B cell (primary cell): ENCODE data around the gene DMXL2. TPM values are rescaled to one million over a fixed set of nuclear protein-coding genes. Genes with fewer than 3 reads are reported as not detected.
"Not testable (repeated sequence)": the region's sequence is repeated elsewhere in the genome, so short reads cannot be mapped to it uniquely, and the experiment has no call there.

Experiments
- ATAC-seq: fragments of 200-7000 bp; cut with Tn5 transposase; one replicate; pipeline ENCODE4 v1.10.0; 2021; ENCODE audit warnings: low read depth, mild to moderate bottlenecking, moderate number of reproducible peaks, moderate library complexity
- CTCF ChIA-PET: fragments of 350-600 bp; sonication (Branson Sonifier 250); formaldehyde crosslinking; loops from one replicate; lab custom pipeline; 2021; ENCODE audit warnings: antibody characterized with exemption, inconsistent platforms; lab: Charles Lee
- POLR2A ChIA-PET: fragments of 350-600 bp; sonication (Branson Sonifier 250); formaldehyde crosslinking; loops from one replicate; lab custom pipeline; 2021; ENCODE audit warnings: antibody characterized with exemption; lab: Charles Lee
- DNase-seq: peaks from one replicate; pipeline ENCODE4 v3.0.0; 2013
- H2AFZ ChIP-seq: 2 replicates; pipeline ENCODE4 v1.6.1; 2012; ENCODE audit warnings: mild to moderate bottlenecking, low read depth, low read length; ENCODE audit not compliant: insufficient read depth, poor library complexity, severe bottlenecking
- H3K27ac ChIP-seq, 2 donors: 1 replicate in 1 of 2; 2 replicates in 1 of 2; pipeline ENCODE4 v1.5.1; 2012 to 2013; ENCODE audit warnings: low read length in 2 of 2, mild to moderate bottlenecking in 2 of 2, moderate library complexity in 1 of 2
- H3K27me3 ChIP-seq, 4 experiments: fragments of 200-600 bp in 1 of 4; sonication (generic) in 1 of 4; replicated peaks in 1 of 4; 1 replicate in 2 of 4; 2 replicates in 2 of 4; pipeline versions ENCODE4 v1.6.1 to v1.7.0; 2013 to 2016; ENCODE audit warnings: low read length in 3 of 4, mild to moderate bottlenecking in 2 of 4, mixed read lengths in 1 of 4, moderate library complexity in 1 of 4; ENCODE audit not compliant: insufficient read depth in 4 of 4, control insufficient read depth in 3 of 4; ENCODE audit errors: control extremely low read depth in 1 of 4
- H3K36me3 ChIP-seq, 2 experiments: replicated peaks in 1 of 2; 1 replicate in 1 of 2; 2 replicates in 1 of 2; pipeline versions ENCODE4 v1.6.1 to v1.7.1; 2013; ENCODE audit warnings: low read length in 1 of 2; ENCODE audit not compliant: insufficient read depth in 2 of 2, control insufficient read depth in 1 of 2; ENCODE audit errors: control extremely low read depth in 1 of 2, extremely low read depth in 1 of 2
- H3K4me1 ChIP-seq, 2 donors: fragments of 200-600 bp in 1 of 2; sonication (generic) in 1 of 2; 1 replicate in 1 of 2; 2 replicates in 1 of 2; pipeline versions ENCODE4 v1.5.1 to v1.6.1; 2013 to 2017; ENCODE audit warnings: low read length in 2 of 2; ENCODE audit not compliant: control insufficient read depth in 2 of 2, insufficient read depth in 2 of 2
- H3K4me2 ChIP-seq: replicated peaks from 2 replicates; pipeline ENCODE3; 2012; ENCODE audit warnings: mild to moderate bottlenecking, low read depth, low read length; ENCODE audit not compliant: poor library complexity, severe bottlenecking
- H3K4me3 ChIP-seq, 5 experiments: fragments of 200-600 bp in 1 of 5; sonication (generic) in 1 of 5; 1 replicate in 3 of 5; 2 replicates in 2 of 5; pipeline versions ENCODE4 v1.5.1 to v1.7.0; 2011 to 2016; ENCODE audit warnings: low read length in 4 of 5, mild to moderate bottlenecking in 4 of 5, low read depth in 2 of 5, control low read depth in 1 of 5, moderate library complexity in 1 of 5; ENCODE audit not compliant: insufficient read depth in 1 of 5; ENCODE audit errors: control extremely low read depth in 1 of 5, extremely low read depth in 1 of 5
- H3K79me2 ChIP-seq: fragments of 200-600 bp; sonication (generic); one replicate; pipeline ENCODE4 v1.6.0; 2016; ENCODE audit warnings: low read length; ENCODE audit not compliant: control insufficient read depth, insufficient read depth
- H3K9ac ChIP-seq: fragments of 200-600 bp; sonication (generic); 2 replicates; pipeline ENCODE4 v1.6.1; 2017; ENCODE audit warnings: mild to moderate bottlenecking, low read length, moderate library complexity
- H3K9me3 ChIP-seq, 3 donors: one replicate each; pipeline versions ENCODE4 v1.6.1 to v1.7.1; 2013; ENCODE audit warnings: low read length in 2 of 3; ENCODE audit not compliant: control insufficient read depth in 2 of 3, insufficient read depth in 1 of 3; ENCODE audit errors: control extremely low read depth in 1 of 3
- H4K20me1 ChIP-seq: 2 replicates; pipeline ENCODE4 v1.6.0; 2012; ENCODE audit warnings: mild to moderate bottlenecking, low read length; ENCODE audit not compliant: insufficient read depth, control insufficient read depth, poor library complexity, severe bottlenecking
- H3K27ac Mint-ChIP-seq: one replicate; pipeline ENCODE4 v1.8.0; 2021; ENCODE audit warnings: mixed read lengths
- H3K27me3 Mint-ChIP-seq: one replicate; pipeline ENCODE4 v1.8.0; 2021; ENCODE audit warnings: mixed read lengths
- H3K4me1 Mint-ChIP-seq: one replicate; pipeline ENCODE4 v1.8.0; 2021; ENCODE audit warnings: mixed read lengths
- H3K4me3 Mint-ChIP-seq: one replicate; pipeline ENCODE4 v1.8.0; 2021; ENCODE audit warnings: mixed read lengths
- H3K9me3 Mint-ChIP-seq: one replicate; pipeline ENCODE4 v1.8.0; 2022; ENCODE audit warnings: mixed read lengths; ENCODE audit not compliant: insufficient read depth
- EZH2 ChIP-seq: IDR thresholded peaks from 2 replicates; pipeline ENCODE4 v1.6.1; 2012; ENCODE audit warnings: borderline replicate concordance, low read depth, mild to moderate bottlenecking, moderate library complexity, low read length; ENCODE audit not compliant: insufficient read depth, poor library complexity, severe bottlenecking
- WGBS: methylation state at CpG from one replicate; pipeline ENCODE4 v1.1.5; 2013; ENCODE audit warnings: missing lambda C conversion rate; ENCODE audit not compliant: insufficient coverage; 5-methylcytosine and 5-hydroxymethylcytosine counted together
- intact Hi-C: fragments of 100-400 bp; cut with micrococcal nuclease; formaldehyde crosslinking; loops from one replicate; pipeline ENCODE4 v1.10.0; 2022
- polyA plus RNA-seq: library from polyadenylated mRNA; depleted of rRNA; stranded (reverse); fragments of >200 nt; gene quantifications from 2 replicates; pipeline ENCODE4 v1.2.3, GENCODE V29; 2012
- total RNA-seq, 2 donors: library from RNA; stranded (reverse); fragments of 120-200 nt in 1 of 2; gene quantifications; 1 replicate in 1 of 2; 2 replicates in 1 of 2; pipeline versions ENCODE4 v1.2.3 to v1.2.4, GENCODE V29; 2013 to 2022
- TF ChIP-seq, protein P1 (sequence below): fragments of 200-600 bp; IDR thresholded peaks from one replicate; pipeline ENCODE4 v1.8.0; 2022; ENCODE audit warnings: antibody characterized with exemption, mild to moderate bottlenecking

The DMXL2 gene
- total and polyA plus RNA-seq, 2 donors (not counting 1 experiment from before 2014, with no cell fraction given): 1.4 to 5.6 TPM

GRCh38 chr15:51661072-51661471, 38.5 kb upstream of the DMXL2 start:
- H3K4me3 ChIP-seq: no peak overlapping the region
- no peaks in the 10 kb centered on the region for H3K9me3 ChIP-seq
- no peaks in the 10 kb centered on the region for H3K4me1 Mint-ChIP-seq
- H3K9ac ChIP-seq: no peak overlapping the region
- H3K4me2 ChIP-seq: no peak overlapping the region
- H3K27me3 ChIP-seq: no peaks in the 10 kb centered on the region
- ChIA-PET CTCF (interaction anchor here (0.8 to 2.1 kb wide), 3 partner anchors 11 to 15 kb away, joined by 3 to 8 read pairs (median 5); no protein-coding TSS in a partner anchor), POLR2A (no interaction called here)
- DNase-seq (no peak), ATAC-seq (no peak)
- H4K20me1 ChIP-seq: no peaks in the 10 kb centered on the region
- no peaks in the 10 kb centered on the region for H3K36me3 ChIP-seq
- intact Hi-C loops: no loop called here
- no peaks in the 10 kb centered on the region for H3K79me2 ChIP-seq
- TF ChIP-seq EZH2: no peak
- TF ChIP-seq, protein P1, sequence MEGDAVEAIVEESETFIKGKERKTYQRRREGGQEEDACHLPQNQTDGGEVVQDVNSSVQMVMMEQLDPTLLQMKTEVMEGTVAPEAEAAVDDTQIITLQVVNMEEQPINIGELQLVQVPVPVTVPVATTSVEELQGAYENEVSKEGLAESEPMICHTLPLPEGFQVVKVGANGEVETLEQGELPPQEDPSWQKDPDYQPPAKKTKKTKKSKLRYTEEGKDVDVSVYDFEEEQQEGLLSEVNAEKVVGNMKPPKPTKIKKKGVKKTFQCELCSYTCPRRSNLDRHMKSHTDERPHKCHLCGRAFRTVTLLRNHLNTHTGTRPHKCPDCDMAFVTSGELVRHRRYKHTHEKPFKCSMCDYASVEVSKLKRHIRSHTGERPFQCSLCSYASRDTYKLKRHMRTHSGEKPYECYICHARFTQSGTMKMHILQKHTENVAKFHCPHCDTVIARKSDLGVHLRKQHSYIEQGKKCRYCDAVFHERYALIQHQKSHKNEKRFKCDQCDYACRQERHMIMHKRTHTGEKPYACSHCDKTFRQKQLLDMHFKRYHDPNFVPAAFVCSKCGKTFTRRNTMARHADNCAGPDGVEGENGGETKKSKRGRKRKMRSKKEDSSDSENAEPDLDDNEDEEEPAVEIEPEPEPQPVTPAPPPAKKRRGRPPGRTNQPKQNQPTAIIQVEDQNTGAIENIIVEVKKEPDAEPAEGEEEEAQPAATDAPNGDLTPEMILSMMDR: no peak
- H3K27ac ChIP-seq: no peak overlapping the region
- no peak overlapping the region for H3K4me3 Mint-ChIP-seq
- no peaks in the 10 kb centered on the region for H3K9me3 Mint-ChIP-seq
- no peak overlapping the region for H2AFZ ChIP-seq
- H3K27ac Mint-ChIP-seq: no peak overlapping the region
- no peaks in the 10 kb centered on the region for H3K4me1 ChIP-seq
- WGBS: no CpG with 5 or more reads among the region's 2 CpGs
- H3K27me3 Mint-ChIP-seq: no peaks in the 10 kb centered on the region

GRCh38 chr15:51658664-51659063, 36.1 kb upstream of the DMXL2 start:
- Histone ChIP-seq H3K36me3 (no peaks in the 10 kb centered on the region), H3K27ac (no peak overlapping the region), H3K9ac (no peak overlapping the region), H3K27me3 (no peaks in the 10 kb centered on the region), H3K4me1 (no peaks in the 10 kb centered on the region), H3K4me3 (no peak overlapping the region), H3K4me2 (no peak overlapping the region), H4K20me1 (no peaks in the 10 kb centered on the region), H3K9me3 (no peaks in the 10 kb centered on the region), H3K79me2 (no peaks in the 10 kb centered on the region), H2AFZ (no peak overlapping the region)
- Mint-ChIP-seq H3K9me3 (no peaks in the 10 kb centered on the region), H3K27ac (no peak overlapping the region), H3K4me1 (no peaks in the 10 kb centered on the region), H3K4me3 (no peak overlapping the region), H3K27me3 (no peaks in the 10 kb centered on the region)
- DNase-seq (no peak), ATAC-seq (no peak)
- POLR2A ChIA-PET: no interaction called here
- no CpG with 5 or more reads among the region's 3 CpGs for WGBS
- CTCF ChIA-PET: interaction anchor here (1.1 to 16.9 kb wide), 2 partner anchors 79 to 115 kb away, joined by 3 to 728 read pairs; partner anchors contain the start of gene LYSMD2
- TF ChIP-seq, protein P1: no peak
- TF ChIP-seq EZH2: no peak
- intact Hi-C loops: no loop called here

DNA sequence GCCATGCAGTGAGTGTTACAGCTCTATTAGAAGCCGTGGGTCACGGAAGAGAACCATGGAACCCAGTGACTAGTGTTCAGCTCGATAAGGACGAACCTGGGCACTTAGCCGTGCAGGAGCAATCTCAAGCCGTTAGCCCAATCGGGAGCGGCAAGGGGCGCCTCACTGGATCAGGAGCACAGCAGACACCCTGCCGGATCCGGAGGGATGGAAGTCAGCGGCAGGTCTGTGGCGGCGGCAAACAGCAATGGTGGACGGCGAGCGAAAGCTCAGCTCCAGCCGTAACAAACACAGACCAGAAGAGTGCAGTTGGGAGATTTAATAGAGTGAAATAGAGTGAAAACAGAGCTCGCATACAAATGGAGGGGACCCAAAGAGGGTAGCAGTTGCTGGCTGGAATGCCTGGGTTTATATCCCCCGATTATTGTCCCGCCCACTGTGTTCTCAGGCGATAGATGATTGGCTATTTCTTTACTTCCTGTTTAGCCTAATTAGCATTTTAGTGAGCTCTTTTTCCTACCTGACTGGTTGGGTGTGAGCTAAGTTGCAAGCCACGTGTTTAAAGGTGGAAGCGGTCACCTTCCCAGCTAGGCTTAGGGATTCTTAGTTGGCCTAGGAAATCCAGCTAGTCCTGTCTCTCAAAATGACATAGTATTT, 33.0 kb upstream of the DMXL2 start:
- DNase-seq, H2AFZ ChIP-seq, H3K9me3 Mint-ChIP-seq, H3K36me3 ChIP-seq, H3K27ac Mint-ChIP-seq, POLR2A ChIA-PET, H3K4me1 Mint-ChIP-seq, H3K4me3 ChIP-seq, H3K4me2 ChIP-seq, H3K27me3 ChIP-seq, H3K4me1 ChIP-seq, H3K79me2 ChIP-seq, intact Hi-C loops, H3K27me3 Mint-ChIP-seq, H3K9ac ChIP-seq, H3K27ac ChIP-seq, H4K20me1 ChIP-seq, ATAC-seq, H3K9me3 ChIP-seq, H3K4me3 Mint-ChIP-seq: not testable (repeated sequence)
- WGBS: over 99% methylated on average over 22 of the region's 24 CpGs
- CTCF ChIA-PET: interaction anchor here (2.1 to 16.9 kb wide), 2 partner anchors 10 to 118 kb away, joined by 4 to 728 read pairs; no protein-coding TSS in a partner anchor
